SKM-1 treated with dmso at 0.1 percent for 144 hours (cell line): ENCODE measurements around the gene FOXA3.
"Not testable (repeated sequence)": the region's sequence is repeated elsewhere in the genome, so short reads cannot be mapped to it uniquely, and the experiment has no call there.

Experiments used
- DNase-seq: peaks from one replicate; lab custom pipeline; 2025; ENCODE audit not compliant: unreplicated experiment; lab: John Stamatoyannopoulos, UW

FOXA3 gene

GRCh38 chr19:45827459-45828093, 36.5 kb upstream of the FOXA3 start:
- no peak for DNase-seq

DNA sequence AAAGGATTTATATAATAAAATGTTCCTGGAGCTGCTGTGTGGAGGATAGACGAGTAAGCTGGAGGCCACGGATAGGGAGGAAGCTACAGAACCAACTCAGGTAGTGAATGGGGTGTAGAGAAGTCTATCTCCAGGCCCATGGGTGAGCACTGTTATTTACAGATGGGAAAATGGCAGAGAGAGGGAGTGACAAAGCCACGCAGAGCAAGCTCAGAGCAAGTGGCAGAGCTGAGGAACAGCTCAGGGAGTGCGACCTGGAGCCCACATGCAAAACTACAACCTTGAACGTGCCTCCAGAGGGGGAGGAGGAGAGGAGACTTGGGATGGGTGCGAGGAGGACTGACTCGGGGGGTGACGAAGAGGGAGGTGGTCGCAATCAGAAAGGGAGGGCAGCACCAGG, 35.6 kb upstream of the FOXA3 start:
- no peak for DNase-seq

DNA sequence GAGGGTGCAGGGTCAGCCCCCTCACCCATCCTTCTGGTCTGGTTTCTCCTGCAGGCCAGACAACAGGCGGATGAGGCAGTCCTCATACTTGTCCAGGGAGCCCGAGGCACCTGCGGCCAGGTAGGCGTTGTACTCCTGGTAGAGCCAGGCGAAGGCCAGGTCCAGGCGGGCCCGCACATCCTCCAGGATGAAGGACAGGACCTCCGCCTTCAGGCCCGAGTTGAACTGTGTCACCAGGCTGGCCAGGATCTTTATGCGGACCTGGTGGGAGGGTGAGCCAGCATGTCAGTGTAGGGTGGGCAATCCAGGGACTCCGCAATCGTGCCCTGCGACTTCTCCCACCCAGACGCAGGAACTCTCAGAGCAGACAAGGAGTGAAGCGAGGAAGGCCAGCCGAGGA, 35.2 kb upstream of the FOXA3 start:
- no peak for DNase-seq

GRCh38 chr19:45834970-45835369, 29.2 kb upstream of the FOXA3 start:
- DNase-seq, result no peak

GRCh38 chr19:45842198-45842597, 21.9 kb upstream of the FOXA3 start:
- no peak for DNase-seq

DNA sequence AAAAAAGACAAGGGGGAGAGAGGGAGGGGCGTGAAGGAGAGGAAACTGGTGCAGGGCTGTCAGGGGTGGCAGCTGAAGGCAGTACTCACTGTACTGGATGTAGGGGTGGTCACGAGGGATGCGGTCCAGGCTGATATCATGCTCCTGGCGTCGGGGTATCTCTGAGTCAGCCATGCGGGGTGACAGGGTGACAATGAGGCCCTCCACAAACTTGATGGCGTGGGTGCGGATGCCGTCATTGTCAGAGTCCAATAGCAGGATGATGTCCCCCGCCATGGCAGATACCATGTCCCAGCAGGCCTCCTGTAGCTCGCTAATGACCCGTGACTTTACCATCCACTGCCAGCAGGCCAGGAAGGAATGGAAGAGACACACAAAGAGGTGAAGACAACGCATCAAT, 16.5 kb upstream of the FOXA3 start:
- no peak for DNase-seq

- no peak for DNase-seq
These were observed 15.2 kb upstream of the FOXA3 start for GRCh38 chr19:45848922-45849321.

DNA sequence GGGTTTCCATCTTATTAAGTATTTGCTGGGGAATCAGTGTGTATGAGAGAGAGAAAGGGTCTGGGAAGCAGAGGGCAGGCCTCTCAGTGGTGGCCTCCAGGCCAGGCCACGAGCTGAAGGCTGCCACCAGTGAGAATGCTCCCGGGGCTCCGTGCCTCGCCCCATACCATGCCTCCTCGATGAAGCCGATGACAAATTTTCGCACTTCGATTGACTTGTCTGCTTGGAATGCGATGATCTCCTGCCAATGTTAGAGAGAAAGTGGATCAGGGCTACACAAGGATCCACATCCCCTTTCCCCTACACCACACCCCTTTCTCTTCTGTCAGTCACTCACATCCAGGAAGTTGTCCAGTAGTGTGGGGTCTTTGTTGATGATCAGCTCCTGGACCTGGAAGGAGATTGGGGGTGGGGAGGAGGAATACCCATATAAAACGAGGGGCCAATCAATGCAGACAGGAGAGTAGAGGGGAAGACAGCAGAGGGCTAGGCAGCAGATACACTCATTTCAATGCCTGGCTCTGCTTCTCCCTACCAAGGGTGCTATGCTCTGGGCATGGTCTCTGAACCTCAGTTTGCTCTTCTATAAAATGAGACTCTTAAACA, 11.9 kb upstream of the FOXA3 start:
- no peak for DNase-seq

GRCh38 chr19:45852983-45853382, 11.1 kb upstream of the FOXA3 start:
- no peak for DNase-seq

- no peak for DNase-seq
These were observed 9.9 kb upstream of the FOXA3 start for GRCh38 chr19:45854167-45854778.

DNA sequence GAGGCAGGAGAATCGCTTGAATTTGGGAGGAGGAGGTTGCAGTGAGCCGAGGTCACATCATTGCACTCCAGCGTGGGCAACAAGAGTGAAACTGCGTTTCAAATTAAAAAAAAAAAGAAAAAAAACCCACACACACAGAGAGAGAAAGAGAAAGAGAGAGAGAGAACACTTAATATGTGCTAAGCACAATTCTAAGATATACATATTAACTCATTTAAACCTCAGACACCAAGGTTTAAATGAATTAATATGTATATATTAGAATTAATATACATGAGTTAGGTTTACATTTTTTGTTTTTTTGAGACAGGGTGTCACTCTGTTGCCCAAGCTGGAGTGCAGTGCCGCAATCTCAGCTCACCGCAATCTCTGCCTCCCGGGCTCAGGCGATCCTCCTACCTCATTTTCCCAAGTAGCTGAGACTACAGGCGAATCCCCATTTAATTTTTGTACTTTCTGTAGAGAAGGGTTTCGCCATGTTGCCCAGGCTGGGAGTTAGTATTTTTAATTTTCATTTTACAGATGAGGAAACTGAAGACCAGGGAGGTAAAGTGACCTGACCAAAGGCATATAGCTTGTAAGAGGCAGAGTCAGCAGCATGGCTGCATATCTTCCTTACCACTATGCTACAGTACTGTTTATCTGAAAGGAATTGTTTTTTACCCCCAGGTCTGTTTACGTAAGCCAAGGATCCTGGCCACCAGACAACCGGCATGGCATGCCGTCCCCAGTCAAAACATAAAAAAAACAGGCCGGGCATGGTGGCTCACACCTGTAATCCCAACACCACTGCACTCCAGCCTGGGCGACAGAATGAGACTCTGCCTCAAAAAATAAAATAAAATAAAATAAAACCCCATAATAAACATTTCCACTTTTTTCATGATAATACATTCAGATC, 3.5 kb upstream of the FOXA3 start:
- DNase-seq, result no peak

DNA sequence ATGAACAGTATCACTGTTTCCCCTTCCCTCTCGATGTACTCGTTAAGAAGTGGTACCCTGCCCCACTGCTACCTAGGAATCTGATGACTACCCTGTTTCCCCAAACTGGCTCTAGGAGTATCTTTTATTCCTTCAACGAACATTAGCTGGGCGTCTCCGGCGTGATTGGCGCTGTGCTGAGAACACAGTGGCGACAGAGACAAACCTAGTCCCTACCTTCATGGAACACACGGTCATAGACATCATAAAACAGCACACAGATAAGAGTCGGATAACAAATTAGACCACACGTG, 1.9 kb upstream of the FOXA3 start:
- no peak for DNase-seq

DNA sequence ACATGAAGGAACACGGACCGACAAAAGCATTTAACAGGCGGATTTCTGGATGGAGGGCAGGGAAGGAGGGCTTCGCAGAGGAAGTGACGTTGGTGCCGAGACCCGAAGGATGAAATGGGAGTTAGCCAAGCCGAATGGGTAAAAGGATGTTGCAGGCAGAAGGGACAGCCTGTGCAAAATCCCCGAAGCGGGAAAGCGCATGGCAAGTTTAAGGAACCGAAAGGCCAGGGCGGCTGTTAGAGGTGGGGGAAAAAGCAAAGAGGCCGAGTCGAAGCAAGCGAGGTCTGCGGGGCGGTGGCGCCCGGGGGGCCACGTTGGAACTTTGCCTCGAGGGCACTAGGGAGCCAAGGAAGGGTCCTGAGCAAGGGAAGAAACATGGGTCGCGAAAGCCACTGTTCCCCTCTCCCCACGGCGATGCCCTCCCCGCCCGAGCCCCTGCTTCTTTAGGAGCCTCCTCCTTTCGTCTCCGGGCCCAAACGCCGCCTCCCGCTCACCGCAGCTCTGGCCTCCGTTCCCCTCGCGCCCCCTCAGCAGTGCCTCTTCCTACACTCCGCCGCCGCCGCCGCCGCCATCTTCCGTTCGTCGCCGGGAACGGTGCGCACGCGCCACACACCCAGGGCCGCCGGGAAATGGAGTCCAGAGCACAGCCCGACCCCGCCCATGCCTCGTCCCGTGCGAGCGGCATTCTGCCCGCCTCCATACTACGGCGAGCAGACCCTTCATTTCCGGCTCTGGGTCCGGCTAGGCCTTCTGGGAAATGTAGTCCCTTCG, 1.4 kb upstream of the FOXA3 start, which contains the start of gene SYMPK:
TSS of gene SYMPK (minus strand) at position 584 of the 771 bp plus-strand sequence. CDS start 8,652 bp downstream, outside the sequence.
- DNase-seq, result peak; percentile 87

DNA sequence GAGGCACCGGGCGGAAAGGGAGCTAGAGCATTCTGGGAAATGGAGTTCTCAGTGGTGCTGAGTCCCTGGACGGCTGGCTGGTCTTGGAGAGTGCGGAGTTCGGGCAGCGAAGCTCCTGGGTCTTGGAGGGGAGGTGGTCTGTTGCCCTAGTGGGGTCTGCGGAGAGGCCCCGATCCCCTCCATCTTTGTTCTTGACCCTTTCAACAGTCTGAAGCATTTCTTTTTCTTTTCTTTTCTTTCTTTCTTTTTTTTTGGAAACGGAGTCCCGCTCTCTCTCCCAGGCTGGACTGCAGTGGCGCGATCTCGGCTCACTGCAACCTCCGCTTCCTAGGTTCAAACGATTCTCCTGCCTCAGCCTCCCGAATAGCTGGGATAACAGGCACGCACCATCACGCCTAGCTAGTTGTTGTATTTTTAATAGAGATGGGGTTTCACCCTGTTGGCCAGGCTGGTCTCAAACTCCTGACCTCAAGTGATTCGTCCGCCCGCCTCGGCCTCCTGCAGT, 739 bp upstream of the FOXA3 start:
- DNase-seq, result no peak

DNA sequence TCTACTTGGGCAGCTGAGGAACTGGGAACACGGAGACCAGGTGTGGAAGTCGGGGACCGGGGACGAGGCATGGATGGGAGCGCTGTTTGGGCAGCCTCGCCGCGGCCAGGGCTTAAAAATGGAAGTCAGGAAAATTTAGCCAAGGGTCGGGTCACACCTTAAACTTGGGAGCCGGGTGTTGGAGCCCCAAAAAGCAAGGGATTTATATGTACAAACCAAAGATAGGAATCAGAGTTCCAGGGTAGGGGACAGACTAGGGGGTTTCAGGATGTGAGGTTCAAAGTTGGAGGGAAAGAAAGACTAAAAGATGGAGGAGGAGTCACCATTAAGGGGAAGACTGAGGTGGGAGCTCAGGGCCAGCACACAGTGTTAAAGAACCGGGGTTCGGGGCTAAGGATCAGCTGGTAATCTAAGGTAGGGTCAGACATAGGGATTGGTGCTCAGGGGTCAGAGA, 530 bp downstream of the FOXA3 start:
- no peak for DNase-seq

DNA sequence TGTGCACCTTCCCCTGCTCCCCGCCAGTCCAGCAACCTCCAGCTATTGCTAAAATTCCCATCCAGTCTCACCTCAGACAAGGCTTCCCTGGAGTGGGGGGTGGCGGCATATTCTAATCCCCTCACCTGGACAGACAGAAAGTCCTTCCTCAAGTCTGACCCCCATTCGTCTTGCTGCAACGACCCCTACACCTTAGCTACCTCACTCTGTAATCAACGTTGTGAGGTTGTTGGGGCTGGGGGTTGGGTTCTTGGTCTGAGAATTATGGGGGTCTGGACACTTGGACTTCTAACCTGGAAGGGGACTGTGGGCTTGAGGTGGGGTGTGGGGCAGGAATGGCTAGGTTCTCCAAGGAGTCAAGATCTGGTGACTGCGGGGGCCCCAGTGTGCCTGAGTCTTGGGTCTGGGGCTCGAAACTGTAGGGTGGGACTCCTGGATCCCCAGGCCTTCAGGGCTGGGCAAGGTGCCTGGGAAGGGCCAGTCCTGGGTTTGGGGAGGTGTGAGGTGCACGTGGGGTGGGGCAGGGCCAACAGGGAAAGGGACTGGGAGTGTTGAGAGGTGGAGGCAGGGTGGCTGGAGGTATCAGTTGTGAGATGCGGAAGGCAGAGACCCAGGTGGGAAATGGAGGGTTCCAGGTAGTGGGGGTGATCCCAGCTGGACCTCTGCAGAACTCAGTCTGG, 1.3 kb downstream of the FOXA3 start:
- DNase-seq, result no peak

- no peak for DNase-seq
These were observed 2.5 kb downstream of the FOXA3 start for GRCh38 chr19:45866400-45867176.

DNA sequence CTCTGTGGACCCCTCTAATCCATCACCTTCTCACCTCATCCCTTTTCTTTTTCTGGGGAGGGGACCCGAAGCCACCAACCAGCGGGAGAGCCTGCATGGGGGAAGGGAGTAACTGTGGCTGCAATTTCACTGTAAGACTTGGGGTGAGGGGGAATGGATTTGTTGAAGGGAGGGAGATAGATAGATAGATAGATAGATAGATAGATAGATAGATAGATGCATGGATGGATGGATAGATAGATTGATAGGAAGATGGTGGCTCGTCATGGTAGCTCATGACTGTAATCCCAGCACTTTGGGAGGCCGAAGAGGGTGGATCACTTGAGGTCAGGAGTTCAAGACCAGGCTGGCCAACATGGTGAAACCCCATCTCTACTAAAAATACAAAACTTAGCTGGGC, 3.1 kb downstream of the FOXA3 start:
- not testable (repeated sequence) for DNase-seq

DNA sequence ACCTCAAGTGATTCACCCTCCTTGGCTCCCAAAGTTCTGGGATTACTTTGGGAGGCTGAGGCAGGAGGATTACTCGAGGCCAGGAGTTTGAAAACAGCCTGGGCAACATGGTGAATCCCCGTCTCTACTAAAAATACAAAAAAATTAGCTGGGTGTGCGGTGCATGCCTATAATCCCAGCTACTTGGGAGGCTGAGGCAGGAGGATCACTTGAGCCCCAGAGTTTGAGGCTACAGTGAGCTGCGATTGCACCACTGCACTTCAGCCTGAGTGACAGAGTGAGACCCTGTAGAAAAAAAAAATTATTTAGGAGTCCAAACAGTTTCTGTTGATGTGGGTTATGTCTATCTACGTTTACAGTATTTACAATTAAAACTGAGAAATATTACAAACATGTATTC, 6.7 kb downstream of the FOXA3 start:
- DNase-seq, result no peak
